Epidermal melanocyte (primary cell): ENCODE data around the gene UVRAG.
"Not testable (repeated sequence)": the region's sequence is repeated elsewhere in the genome, so short reads cannot be mapped to it uniquely, and the experiment has no call there.

Source experiments
- DNase-seq: peaks from one replicate; pipeline ENCODE4 v3.0.0; 2011; ENCODE audit warnings: low spot score; ENCODE audit not compliant: insufficient read length

Gene UVRAG

GRCh38 chr11:75910426-75911145 is 95.6 kb downstream of the UVRAG start:
- no peak for DNase-seq

GRCh38 chr11:75911459-75911858 is 96.4 kb downstream of the UVRAG start:
- DNase-seq: no peak

- DNase-seq: no peak
These were observed 99.0 kb downstream of the UVRAG start for GRCh38 chr11:75913984-75914383.

GRCh38 chr11:75916882-75917281 is 101.9 kb downstream of the UVRAG start:
- DNase-seq: no peak

- no peak for DNase-seq
These were observed 103.3 kb downstream of the UVRAG start for GRCh38 chr11:75918331-75918730.

GRCh38 chr11:75919525-75919924 is 104.5 kb downstream of the UVRAG start:
- no peak for DNase-seq

- DNase-seq: no peak
These were observed 105.8 kb downstream of the UVRAG start for GRCh38 chr11:75920848-75921247.

- DNase-seq: no peak
These were observed 106.8 kb downstream of the UVRAG start for GRCh38 chr11:75921808-75922207.

GRCh38 chr11:75924966-75925784 is 110.2 kb downstream of the UVRAG start:
- no peak for DNase-seq

- DNase-seq: no peak
These were observed 110.8 kb downstream of the UVRAG start for GRCh38 chr11:75925785-75926164.

- DNase-seq: no peak
These were observed 114.7 kb downstream of the UVRAG start for GRCh38 chr11:75929706-75930105.

GRCh38 chr11:75930534-75930933 is 115.5 kb downstream of the UVRAG start:
- no peak for DNase-seq

- DNase-seq: no peak
These were observed 116.1 kb downstream of the UVRAG start for GRCh38 chr11:75931124-75931523.

GRCh38 chr11:75933736-75934135 is 118.7 kb downstream of the UVRAG start:
- not testable (repeated sequence) for DNase-seq

- no peak for DNase-seq
These were observed 119.8 kb downstream of the UVRAG start for GRCh38 chr11:75934851-75935250.

- no peak for DNase-seq
These were observed 123.5 kb downstream of the UVRAG start for GRCh38 chr11:75938543-75938942.

GRCh38 chr11:75939516-75939915 is 124.5 kb downstream of the UVRAG start:
- DNase-seq: no peak

- DNase-seq: no peak
These were observed 125.0 kb downstream of the UVRAG start for GRCh38 chr11:75939992-75940391.

GRCh38 chr11:75940911-75941310 is 125.9 kb downstream of the UVRAG start:
- DNase-seq: no peak

- DNase-seq: no peak
These were observed 129.5 kb downstream of the UVRAG start for GRCh38 chr11:75944515-75944914.

- DNase-seq: no peak
These were observed 130.4 kb downstream of the UVRAG start for GRCh38 chr11:75945446-75945845.

- no peak for DNase-seq
These were observed 130.9 kb downstream of the UVRAG start for GRCh38 chr11:75945947-75946346.
